HepG2 (cell line): Measurements from ENCODE around the gene SRBD1. TPM values are rescaled to one million over a fixed set of nuclear protein-coding genes. Genes with fewer than 3 reads are reported as not detected.

Experiments used
- CBFB ChIP-seq: sonication (generic); formaldehyde crosslinking; IDR thresholded peaks from 2 replicates; pipeline ENCODE4 v1.4.0; 2020; ENCODE audit warnings: missing genetic modification reagents
- E2F5 ChIP-seq: sonication (generic); formaldehyde crosslinking; conservative IDR thresholded peaks from 2 replicates; pipeline ENCODE4 v1.4.0; 2020; ENCODE audit warnings: missing genetic modification reagents
- HIC2 ChIP-seq: sonication (generic); formaldehyde crosslinking; IDR thresholded peaks from 2 replicates; pipeline ENCODE4 v1.9.0; 2022; ENCODE audit warnings: low read depth, missing genetic modification reagents
- MAX ChIP-seq: IDR thresholded peaks from 2 replicates; pipeline ENCODE4 v1.6.1; 2012; ENCODE audit warnings: inconsistent platforms
- MAZ ChIP-seq, 2 experiments: sonication (generic) in 1 of 2; formaldehyde crosslinking in 1 of 2; IDR thresholded peaks; 2 replicates each; pipeline versions ENCODE4 v1.5.0 to v1.6.1; 2012 to 2020; ENCODE audit warnings: low read depth in 2 of 2, mild to moderate bottlenecking in 2 of 2, borderline replicate concordance in 1 of 2, improper control_type of control experiment in 1 of 2, low read length in 1 of 2, missing genetic modification reagents in 1 of 2, moderate library complexity in 1 of 2
- MED1 ChIP-seq: sonication (generic); formaldehyde crosslinking; IDR thresholded peaks from 2 replicates; pipeline ENCODE4 v1.4.0; 2020; ENCODE audit warnings: missing genetic modification reagents
- MYNN ChIP-seq: sonication (generic); formaldehyde crosslinking; IDR thresholded peaks from 2 replicates; pipeline ENCODE4 v1.4.0; 2020; ENCODE audit warnings: mild to moderate bottlenecking, low read depth, missing genetic modification reagents
- PAWR ChIP-seq: sonication (generic); formaldehyde crosslinking; IDR thresholded peaks from 2 replicates; pipeline ENCODE4 v1.4.0; 2020; ENCODE audit warnings: missing genetic modification reagents, mild to moderate bottlenecking, borderline replicate concordance
- PITX1 ChIP-seq: sonication (generic); formaldehyde crosslinking; IDR thresholded peaks from 2 replicates; pipeline ENCODE4 v1.5.1; 2020; ENCODE audit warnings: mild to moderate bottlenecking, missing genetic modification reagents
- PPARG ChIP-seq: conservative IDR thresholded peaks from 2 replicates; pipeline ENCODE4 v1.6.1; 2016; ENCODE audit warnings: missing biosample characterization, missing genetic modification reagents
- RARG ChIP-seq: sonication (generic); formaldehyde crosslinking; IDR thresholded peaks from 2 replicates; pipeline ENCODE4 v1.4.0; 2020; ENCODE audit warnings: low read depth, mild to moderate bottlenecking, missing genetic modification reagents
- RBM39 ChIP-seq: fragments of 200-400 bp; formaldehyde crosslinking; IDR thresholded peaks from one replicate; pipeline ENCODE4 v1.6.1; 2018; ENCODE audit warnings: antibody characterized with exemption, mild to moderate bottlenecking, low read depth, low read length; ENCODE audit not compliant: poor library complexity, severe bottlenecking
- SIN3A ChIP-seq: IDR thresholded peaks from 2 replicates; pipeline ENCODE4 v1.6.1; 2011; ENCODE audit warnings: low read depth, mild to moderate bottlenecking, control low read depth, low read length, borderline replicate concordance
- SP2 ChIP-seq: sonication (generic); formaldehyde crosslinking; IDR thresholded peaks from 2 replicates; pipeline ENCODE4 v1.5.1; 2020; ENCODE audit warnings: mild to moderate bottlenecking, missing genetic modification reagents
- YEATS2 ChIP-seq: sonication (generic); formaldehyde crosslinking; IDR thresholded peaks from 2 replicates; pipeline ENCODE4 v1.4.0; 2020; ENCODE audit warnings: missing genetic modification reagents, borderline replicate concordance
- ZBTB34 ChIP-seq: sonication (generic); formaldehyde crosslinking; IDR thresholded peaks from 2 replicates; pipeline ENCODE4 v1.8.0; 2022; ENCODE audit warnings: mild to moderate bottlenecking, missing genetic modification reagents
- ZNF235 ChIP-seq: sonication (generic); formaldehyde crosslinking; IDR thresholded peaks from 2 replicates; pipeline ENCODE4 v1.8.1; 2023; ENCODE audit warnings: mild to moderate bottlenecking, missing genetic modification reagents, borderline replicate concordance
- ZNF253 ChIP-seq: sonication (generic); formaldehyde crosslinking; IDR thresholded peaks from 2 replicates; pipeline ENCODE4 v1.8.0; 2022; ENCODE audit warnings: mild to moderate bottlenecking, missing genetic modification reagents, borderline replicate concordance
- ZNF260 ChIP-seq: sonication (generic); formaldehyde crosslinking; IDR thresholded peaks from 2 replicates; pipeline ENCODE4 v1.4.0; 2020; ENCODE audit warnings: missing genetic modification reagents, low read depth, mild to moderate bottlenecking, borderline replicate concordance
- ZNF468 ChIP-seq: sonication (generic); formaldehyde crosslinking; IDR thresholded peaks from 2 replicates; pipeline ENCODE4 v1.8.0; 2022; ENCODE audit warnings: mild to moderate bottlenecking, moderate library complexity, missing genetic modification reagents
- ZNF562 ChIP-seq: sonication (generic); formaldehyde crosslinking; IDR thresholded peaks from 2 replicates; pipeline ENCODE4 v1.8.0; 2022; ENCODE audit warnings: missing genetic modification reagents, borderline replicate concordance
- ZNF569 ChIP-seq: sonication (generic); formaldehyde crosslinking; IDR thresholded peaks from 2 replicates; pipeline ENCODE4 v1.5.0; 2020; ENCODE audit warnings: mild to moderate bottlenecking, missing genetic modification reagents, moderate library complexity, borderline replicate concordance
- ZNF790 ChIP-seq: sonication (generic); formaldehyde crosslinking; IDR thresholded peaks from 2 replicates; pipeline ENCODE4 v1.8.0; 2022; ENCODE audit warnings: missing genetic modification reagents, mild to moderate bottlenecking, borderline replicate concordance
- ZSCAN30 ChIP-seq: sonication (generic); formaldehyde crosslinking; IDR thresholded peaks from 2 replicates; pipeline ENCODE4 v1.5.0; 2020; ENCODE audit warnings: mild to moderate bottlenecking, missing genetic modification reagents
- polyA plus RNA-seq, 8 experiments: library from polyadenylated mRNA; depleted of rRNA in 3 of 8; stranded (reverse) in 7 of 8; unstranded in 1 of 8; fragments of >200 nt; fragmentation: Illumina TruSeq in 4 of 8; extraction: Trizol in 4 of 8; gene quantifications; 2 replicates each; pipeline versions ENCODE4 v1.2.1 to v1.2.3, GENCODE V29; 2011 to 2016; ENCODE audit warnings: low read depth in 4 of 8, missing spikeins in 1 of 8, mixed read lengths in 1 of 8; ENCODE audit not compliant: insufficient read depth in 1 of 8
- total RNA-seq, 5 experiments: library from RNA; depleted of rRNA; stranded (reverse); fragments of >200 nt; fragmentation: Illumina TruSeq; extraction: Trizol; gene quantifications; 2 replicates each; pipeline ENCODE4 v1.2.3, GENCODE V29; 2016; ENCODE audit warnings: low read depth in 1 of 5
- TF ChIP-seq, protein P1 (sequence below): sonication (generic); formaldehyde crosslinking; IDR thresholded peaks from 2 replicates; pipeline ENCODE4 v1.8.0; 2022; ENCODE audit warnings: missing genetic modification reagents, mild to moderate bottlenecking, borderline replicate concordance

Gene SRBD1
- total and polyA plus RNA-seq, 2 of the 13 experiments (the other 11 are each of a cell fraction or from before 2014, with no cell fraction given) = 3.2 to 23.9 TPM

DNA sequence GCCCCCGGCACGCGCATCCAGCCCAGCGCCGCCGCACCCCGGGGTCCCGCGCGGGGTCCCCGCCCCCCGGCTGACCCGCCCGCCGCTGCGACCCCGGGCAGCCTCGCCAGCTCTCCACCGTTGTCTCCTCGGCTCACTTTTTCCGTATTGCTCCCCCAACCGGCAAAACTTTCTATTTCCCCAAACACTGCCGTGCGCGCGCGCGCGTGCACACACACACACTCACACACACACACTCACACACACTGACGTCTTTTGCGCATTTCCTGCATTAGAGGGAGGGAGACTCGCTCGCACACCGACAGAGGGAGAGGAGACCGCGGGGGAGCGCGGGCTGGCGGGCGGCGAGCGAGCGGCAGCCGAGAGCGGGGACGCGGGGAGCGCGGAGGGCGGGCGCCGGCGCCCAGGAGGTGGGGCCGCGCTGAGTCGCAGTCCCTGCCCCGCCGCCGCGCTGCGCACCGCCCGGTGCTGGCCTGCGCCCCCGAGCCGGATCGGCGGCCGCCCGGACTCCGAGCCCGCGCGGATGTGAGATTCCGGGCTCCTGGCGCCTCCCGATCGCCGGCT is 39.9 kb upstream of the SRBD1 start (continued):
- TF ChIP-seq ZNF260 = no peak
- TF ChIP-seq MAX = peak; percentile 84
- TF ChIP-seq MAZ (IDR thresholded peaks at IDR 0.05; ENCODE audit: borderline replicate concordance, low read depth, low read length) = no peak; the same call in 1 of the 2 replicates
- peak; percentile 86 for TF ChIP-seq MAZ (CRISPR knock-in tag; IDR thresholded peaks at IDR 0.05; ENCODE audit: low read depth)
- TF ChIP-seq SP2 (CRISPR knock-in tag) = no peak
- no peak for TF ChIP-seq ZNF468 (CRISPR knock-in tag)
- peak; percentile 59; the same call in 1 of the 2 replicates for TF ChIP-seq PITX1 (CRISPR knock-in tag)
- TF ChIP-seq ZSCAN30 (CRISPR knock-in tag) = no peak
- TF ChIP-seq CBFB (CRISPR knock-in tag) = no peak; the same call in 1 of the 2 replicates
- TF ChIP-seq E2F5 (CRISPR knock-in tag) = no peak
- no peak for TF ChIP-seq PPARG (CRISPR knock-in tag)
- TF ChIP-seq ZBTB34 (CRISPR knock-in tag) = no peak
- peak; percentile 75 for TF ChIP-seq MED1
- no peak for TF ChIP-seq RARG (CRISPR knock-in tag)
- 0 out of 2 replicates have a peak, but pooled peaks have one; percentile 62 for TF ChIP-seq ZNF253 (CRISPR knock-in tag)
- no peak for TF ChIP-seq RBM39
- peak; percentile 46; the same call in 1 of the 2 replicates for TF ChIP-seq YEATS2 (CRISPR knock-in tag)
- no peak for TF ChIP-seq SIN3A
- no peak for TF ChIP-seq ZNF790 (CRISPR knock-in tag)
- TF ChIP-seq ZNF562 (CRISPR knock-in tag) = no peak
- TF ChIP-seq HIC2 (CRISPR knock-in tag) = no peak; the same call in 1 of the 2 replicates
- no peak for TF ChIP-seq ZNF235 (CRISPR knock-in tag)
- no peak for TF ChIP-seq ZNF569 (CRISPR knock-in tag)
- TF ChIP-seq PAWR (CRISPR knock-in tag) = no peak
- TF ChIP-seq MYNN (CRISPR knock-in tag) = no peak
- TF ChIP-seq, protein P1, sequence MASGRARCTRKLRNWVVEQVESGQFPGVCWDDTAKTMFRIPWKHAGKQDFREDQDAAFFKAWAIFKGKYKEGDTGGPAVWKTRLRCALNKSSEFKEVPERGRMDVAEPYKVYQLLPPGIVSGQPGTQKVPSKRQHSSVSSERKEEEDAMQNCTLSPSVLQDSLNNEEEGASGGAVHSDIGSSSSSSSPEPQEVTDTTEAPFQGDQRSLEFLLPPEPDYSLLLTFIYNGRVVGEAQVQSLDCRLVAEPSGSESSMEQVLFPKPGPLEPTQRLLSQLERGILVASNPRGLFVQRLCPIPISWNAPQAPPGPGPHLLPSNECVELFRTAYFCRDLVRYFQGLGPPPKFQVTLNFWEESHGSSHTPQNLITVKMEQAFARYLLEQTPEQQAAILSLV (CRISPR knock-in tag) = no peak
